DOHH2 (cell line): Measurements from ENCODE around the gene LPAR1.

Source experiments
- H3F3A ChIP-seq: fragments of 200-600 bp; sonication (generic), shearing (Covaris generic); 2 replicates; pipeline ENCODE4 v1.6.0; 2016; ENCODE audit warnings: antibody characterized with exemption, mild to moderate bottlenecking; ENCODE audit not compliant: control insufficient read depth, insufficient read depth
- H3K27ac ChIP-seq: fragments of 200-600 bp; sonication (generic); 2 replicates; pipeline ENCODE4 v1.5.1; 2014; ENCODE audit warnings: low read depth, mild to moderate bottlenecking, low read length, moderate library complexity
- H3K27me3 ChIP-seq: fragments of 200-600 bp; sonication (generic); 2 replicates; pipeline ENCODE4 v1.6.1; 2014; ENCODE audit warnings: mild to moderate bottlenecking, low read length, mixed read lengths; ENCODE audit not compliant: control insufficient read depth
- H3K36me3 ChIP-seq: fragments of 200-600 bp; sonication (generic); 2 replicates; pipeline ENCODE4 v1.6.1; 2014; ENCODE audit warnings: mild to moderate bottlenecking, low read length, moderate library complexity, mixed read lengths; ENCODE audit not compliant: control insufficient read depth
- H3K4me1 ChIP-seq: fragments of 200-600 bp; sonication (generic); 2 replicates; pipeline ENCODE4 v1.6.1; 2014; ENCODE audit warnings: mild to moderate bottlenecking, low read length, mixed read lengths; ENCODE audit not compliant: control insufficient read depth
- H3K4me2 ChIP-seq: fragments of 200-600 bp; sonication (generic); 2 replicates; pipeline ENCODE4 v1.6.0; 2014; ENCODE audit warnings: mild to moderate bottlenecking, low read length, moderate library complexity
- H3K4me3 ChIP-seq: fragments of 200-600 bp; sonication (generic); 2 replicates; pipeline ENCODE4 v1.5.1; 2014; ENCODE audit warnings: mild to moderate bottlenecking, low read length, mixed read lengths
- H3K79me2 ChIP-seq: fragments of 200-600 bp; sonication (generic); 2 replicates; pipeline ENCODE4 v1.6.1; 2014; ENCODE audit warnings: mild to moderate bottlenecking, low read length, mixed read lengths; ENCODE audit not compliant: control insufficient read depth
- H3K9me2 ChIP-seq: fragments of 200-600 bp; sonication (generic); replicated peaks from 2 replicates; pipeline ENCODE4 v1.6.1; 2014; ENCODE audit warnings: mild to moderate bottlenecking, low read length, mixed read lengths; ENCODE audit not compliant: control insufficient read depth
- H3K9me3 ChIP-seq: fragments of 200-600 bp; sonication (generic); 2 replicates; pipeline ENCODE4 v1.6.1; 2014; ENCODE audit warnings: antibody characterized with exemption, low read length, mixed read lengths; ENCODE audit not compliant: control insufficient read depth, insufficient read depth
- H4K20me1 ChIP-seq: fragments of 200-600 bp; sonication (generic); 2 replicates; pipeline ENCODE4 v1.6.0; 2014; ENCODE audit warnings: low read depth, mild to moderate bottlenecking, antibody characterized with exemption, low read length, moderate library complexity; ENCODE audit not compliant: control insufficient read depth, insufficient read depth
- EZH2phosphoT487 ChIP-seq: fragments of 200-600 bp; sonication (generic); IDR thresholded peaks from 2 replicates; pipeline ENCODE4 v1.6.1; 2017; ENCODE audit warnings: borderline replicate concordance, mild to moderate bottlenecking, antibody characterized with exemption, low read length, moderate library complexity, mixed read lengths
- TF ChIP-seq, protein P1 (sequence below): fragments of 200-600 bp; sonication (generic); IDR thresholded peaks from one replicate; pipeline ENCODE4 v1.5.1; 2014; ENCODE audit warnings: antibody characterized with exemption, mild to moderate bottlenecking, low read depth, low read length; ENCODE audit not compliant: poor library complexity, severe bottlenecking

The LPAR1 gene

DNA sequence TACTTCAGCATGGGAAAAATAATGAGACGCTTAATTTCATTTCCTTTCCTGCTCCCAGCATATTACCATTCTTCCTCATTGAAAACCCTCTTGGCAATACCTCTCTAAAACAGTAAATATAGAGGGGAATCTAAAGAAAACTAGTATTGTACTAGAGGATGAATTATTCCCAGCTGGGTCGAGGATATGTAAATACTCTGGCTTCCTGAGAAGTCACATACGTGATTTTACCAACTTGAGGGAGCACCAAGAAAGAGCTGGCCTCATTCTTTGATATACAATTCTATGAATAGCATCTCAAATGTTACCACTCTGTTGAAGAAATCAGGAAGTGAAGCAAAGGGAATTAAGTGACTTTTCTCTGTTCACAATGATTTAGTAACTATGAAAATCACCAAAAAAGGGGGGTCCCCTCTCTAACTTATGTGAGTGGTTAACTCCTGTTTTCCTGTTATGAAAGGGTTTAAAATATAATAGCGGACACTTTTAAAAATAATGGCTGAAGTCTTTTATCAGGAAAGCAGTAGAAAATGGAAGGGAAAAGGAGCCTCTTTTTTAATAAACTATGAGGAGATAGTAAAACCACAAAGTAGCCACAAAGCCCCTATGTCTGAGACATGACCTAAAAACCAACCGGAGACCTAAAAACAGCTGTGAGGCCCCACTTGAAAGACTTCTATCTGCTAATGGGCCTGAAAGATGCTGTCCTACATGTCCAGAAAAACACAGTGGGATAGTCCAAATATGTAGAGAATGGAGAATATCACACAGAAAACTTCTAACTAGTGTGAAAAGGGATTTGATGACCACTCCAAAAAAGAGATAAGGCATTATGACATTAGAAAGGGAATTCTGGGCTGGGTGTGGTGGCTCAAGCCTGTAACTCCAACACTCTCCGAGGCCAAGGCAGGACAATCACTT lies 42.6 kb downstream of the LPAR1 start:
- no peak for TF ChIP-seq EZH2phosphoT487
- TF ChIP-seq, protein P1, sequence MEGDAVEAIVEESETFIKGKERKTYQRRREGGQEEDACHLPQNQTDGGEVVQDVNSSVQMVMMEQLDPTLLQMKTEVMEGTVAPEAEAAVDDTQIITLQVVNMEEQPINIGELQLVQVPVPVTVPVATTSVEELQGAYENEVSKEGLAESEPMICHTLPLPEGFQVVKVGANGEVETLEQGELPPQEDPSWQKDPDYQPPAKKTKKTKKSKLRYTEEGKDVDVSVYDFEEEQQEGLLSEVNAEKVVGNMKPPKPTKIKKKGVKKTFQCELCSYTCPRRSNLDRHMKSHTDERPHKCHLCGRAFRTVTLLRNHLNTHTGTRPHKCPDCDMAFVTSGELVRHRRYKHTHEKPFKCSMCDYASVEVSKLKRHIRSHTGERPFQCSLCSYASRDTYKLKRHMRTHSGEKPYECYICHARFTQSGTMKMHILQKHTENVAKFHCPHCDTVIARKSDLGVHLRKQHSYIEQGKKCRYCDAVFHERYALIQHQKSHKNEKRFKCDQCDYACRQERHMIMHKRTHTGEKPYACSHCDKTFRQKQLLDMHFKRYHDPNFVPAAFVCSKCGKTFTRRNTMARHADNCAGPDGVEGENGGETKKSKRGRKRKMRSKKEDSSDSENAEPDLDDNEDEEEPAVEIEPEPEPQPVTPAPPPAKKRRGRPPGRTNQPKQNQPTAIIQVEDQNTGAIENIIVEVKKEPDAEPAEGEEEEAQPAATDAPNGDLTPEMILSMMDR, result no peak
- H3K9me2 ChIP-seq, result no peaks in the 10 kb centered on the region
- H4K20me1 ChIP-seq, result no peaks in the 10 kb centered on the region
- H3F3A ChIP-seq, result peaks cover 8% of the 10 kb centered on the region; the same call in 1 of the 2 replicates
- peaks cover 29% of the 10 kb centered on the region for H3K4me1 ChIP-seq
- H3K79me2 ChIP-seq, result no peaks in the 10 kb centered on the region
- H3K9me3 ChIP-seq, result no peaks in the 10 kb centered on the region
- H3K36me3 ChIP-seq, result no peaks in the 10 kb centered on the region
- peaks cover 5% of the 10 kb centered on the region; the same call in 1 of the 2 replicates for H3K27me3 ChIP-seq
- H3K4me3 ChIP-seq, result peak overlapping the region; percentile 32
- H3K27ac ChIP-seq, result peak overlapping the region; percentile 63
- peak overlapping the region; percentile 34 for H3K4me2 ChIP-seq

DNA sequence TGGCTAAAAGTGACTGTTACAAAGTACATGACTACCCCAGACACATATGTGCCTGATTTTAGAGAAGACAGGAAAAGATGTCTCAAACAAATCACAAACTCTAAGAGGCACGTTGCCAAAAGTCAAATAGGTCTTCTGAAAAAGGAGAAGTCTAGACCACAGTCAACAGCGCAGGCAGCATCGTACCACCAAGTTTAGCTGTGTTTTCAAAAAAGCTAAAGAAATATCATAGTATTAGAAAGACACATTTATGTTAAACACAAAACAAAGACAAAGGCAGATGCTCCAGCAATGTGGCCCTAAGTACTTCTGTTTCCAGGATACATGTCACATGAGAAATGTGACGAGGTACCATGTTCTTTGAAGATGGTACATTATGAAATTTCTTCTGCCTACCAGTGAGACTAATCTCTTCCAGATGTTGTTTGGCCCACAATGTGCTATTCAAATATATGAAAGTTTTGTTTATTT lies 43.5 kb downstream of the LPAR1 start:
- Histone ChIP-seq H3K9me2 (no peaks in the 10 kb centered on the region), H3K4me2 (peak overlapping the region; percentile 34), H3K9me3 (no peaks in the 10 kb centered on the region), H3K79me2 (no peaks in the 10 kb centered on the region), H3K4me1 (peaks cover 29% of the 10 kb centered on the region), H3K27ac (peak overlapping the region; percentile 63), H4K20me1 (no peaks in the 10 kb centered on the region), H3K36me3 (no peaks in the 10 kb centered on the region), H3F3A (peaks cover 8% of the 10 kb centered on the region; the same call in 1 of the 2 replicates), H3K4me3 (peak overlapping the region; percentile 32), H3K27me3 (peaks cover 5% of the 10 kb centered on the region; the same call in 1 of the 2 replicates)
- TF ChIP-seq, protein P1, result no peak
- no peak for TF ChIP-seq EZH2phosphoT487

DNA sequence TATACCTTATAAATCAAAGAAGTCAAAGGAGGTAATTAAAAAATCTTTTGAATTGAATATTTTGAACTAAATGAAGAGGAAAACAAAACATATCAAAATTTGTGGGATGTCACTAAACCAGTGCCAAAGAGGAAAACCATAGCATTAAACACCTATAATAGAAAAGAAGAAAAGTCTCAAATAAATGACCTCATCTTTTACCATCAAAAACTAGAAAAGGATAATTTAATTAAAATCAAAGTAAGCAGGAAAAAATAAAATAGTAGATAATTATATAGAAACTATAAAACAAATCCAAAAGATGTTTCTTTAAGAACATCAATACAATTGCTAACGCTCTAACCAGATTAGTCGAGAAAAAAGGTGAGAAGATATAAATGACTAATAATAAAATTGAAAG lies 47.8 kb downstream of the LPAR1 start:
- Histone ChIP-seq H3K4me1 (peaks cover 34% of the 10 kb centered on the region), H3K27me3 (no peaks in the 10 kb centered on the region), H3K9me3 (peaks cover 3% of the 10 kb centered on the region; the same call in 1 of the 2 replicates), H3K36me3 (no peaks in the 10 kb centered on the region), H3K4me2 (no peak overlapping the region), H3K79me2 (no peaks in the 10 kb centered on the region), H4K20me1 (no peaks in the 10 kb centered on the region), H3K27ac (no peak overlapping the region), H3K9me2 (no peaks in the 10 kb centered on the region), H3K4me3 (no peak overlapping the region), H3F3A (peaks cover 8% of the 10 kb centered on the region; the same call in 1 of the 2 replicates)
- no peak for TF ChIP-seq EZH2phosphoT487
- TF ChIP-seq, protein P1, result no peak
